OCI-LY7 (cell line): ENCODE measurements around the gene EWSR1.

Experiments used
- EZH2phosphoT487 ChIP-seq: fragments of 200-600 bp; sonication (generic); IDR thresholded peaks from 2 replicates; pipeline ENCODE4 v1.6.1; 2018; ENCODE audit warnings: low read depth, borderline replicate concordance, mild to moderate bottlenecking, mixed run types, antibody characterized with exemption, low read length, moderate library complexity, mixed read lengths
- TF ChIP-seq, protein P1 (sequence below): fragments of 200-600 bp; sonication (generic); conservative IDR thresholded peaks from 2 replicates; pipeline ENCODE4 v1.5.1; 2014; ENCODE audit warnings: mild to moderate bottlenecking, antibody characterized with exemption, low read length, moderate library complexity, mixed read lengths

DNA sequence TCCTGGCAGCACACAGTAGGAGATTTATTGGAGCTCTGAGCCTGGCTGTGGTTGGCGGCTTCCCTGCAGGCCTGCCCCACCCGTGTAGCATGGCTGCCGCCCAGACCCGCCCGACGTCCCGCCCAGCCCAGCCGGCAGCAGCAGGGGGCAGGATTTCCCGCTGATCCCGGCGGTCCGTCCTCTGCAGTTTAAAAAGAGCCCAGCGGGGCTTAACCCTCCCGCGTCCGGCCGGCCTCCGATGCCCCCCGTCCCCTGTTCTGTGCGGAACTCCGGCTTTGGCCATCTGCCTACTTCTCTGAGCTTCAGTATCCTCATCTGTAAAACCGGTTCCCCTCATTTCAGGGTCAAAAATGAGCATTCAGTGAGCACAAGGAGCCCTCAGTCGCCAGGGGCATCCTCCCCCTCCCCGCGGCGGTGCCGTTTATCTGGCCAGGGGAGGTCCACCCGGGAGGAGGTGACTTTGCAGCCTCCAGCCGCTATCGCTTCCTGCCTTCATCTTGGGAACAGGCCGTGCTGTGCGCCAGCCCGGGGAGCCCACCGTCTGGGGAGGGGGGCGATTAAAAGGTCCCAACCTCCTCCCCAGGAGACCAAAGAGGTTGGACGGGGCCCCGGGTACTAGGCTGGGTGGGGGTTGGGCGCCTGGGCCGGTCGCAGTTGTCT lies 38.2 kb downstream of the EWSR1 start, which contains the start of gene GAS2L1:
- TF ChIP-seq, protein P1, sequence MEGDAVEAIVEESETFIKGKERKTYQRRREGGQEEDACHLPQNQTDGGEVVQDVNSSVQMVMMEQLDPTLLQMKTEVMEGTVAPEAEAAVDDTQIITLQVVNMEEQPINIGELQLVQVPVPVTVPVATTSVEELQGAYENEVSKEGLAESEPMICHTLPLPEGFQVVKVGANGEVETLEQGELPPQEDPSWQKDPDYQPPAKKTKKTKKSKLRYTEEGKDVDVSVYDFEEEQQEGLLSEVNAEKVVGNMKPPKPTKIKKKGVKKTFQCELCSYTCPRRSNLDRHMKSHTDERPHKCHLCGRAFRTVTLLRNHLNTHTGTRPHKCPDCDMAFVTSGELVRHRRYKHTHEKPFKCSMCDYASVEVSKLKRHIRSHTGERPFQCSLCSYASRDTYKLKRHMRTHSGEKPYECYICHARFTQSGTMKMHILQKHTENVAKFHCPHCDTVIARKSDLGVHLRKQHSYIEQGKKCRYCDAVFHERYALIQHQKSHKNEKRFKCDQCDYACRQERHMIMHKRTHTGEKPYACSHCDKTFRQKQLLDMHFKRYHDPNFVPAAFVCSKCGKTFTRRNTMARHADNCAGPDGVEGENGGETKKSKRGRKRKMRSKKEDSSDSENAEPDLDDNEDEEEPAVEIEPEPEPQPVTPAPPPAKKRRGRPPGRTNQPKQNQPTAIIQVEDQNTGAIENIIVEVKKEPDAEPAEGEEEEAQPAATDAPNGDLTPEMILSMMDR: peak; percentile 69
- no peak for TF ChIP-seq EZH2phosphoT487
